K562 (cell line): ENCODE measurements around the gene RASGRP4. TPM values are rescaled to one million over a fixed set of nuclear protein-coding genes. Genes with fewer than 3 reads are reported as not detected.

Experiments used
- BHLHE40 ChIP-seq: IDR thresholded peaks from 2 replicates; pipeline ENCODE4 v1.6.1; 2011; ENCODE audit warnings: low read length, improper control_type of control experiment
- BRD9 ChIP-seq: fragments of 450-650 bp; IDR thresholded peaks from 2 replicates; pipeline ENCODE4 v1.6.1; 2018; ENCODE audit warnings: low read depth; ENCODE audit not compliant: partially characterized antibody
- CCAR2 ChIP-seq: fragments of 200-400 bp; formaldehyde crosslinking; IDR thresholded peaks from 2 replicates; pipeline ENCODE4 v1.6.1; 2017; ENCODE audit warnings: mild to moderate bottlenecking, low read depth, low read length
- DDX20 ChIP-seq: fragments of 450-650 bp; IDR thresholded peaks from 2 replicates; pipeline ENCODE4 v1.6.1; 2016; ENCODE audit warnings: missing genetic modification characterization, low read depth, mild to moderate bottlenecking, missing compliant biosample characterization, moderate library complexity
- EP300 ChIP-seq: IDR thresholded peaks from 2 replicates; pipeline ENCODE4 v1.6.1; 2012; ENCODE audit warnings: low read length, improper control_type of control experiment
- KLF6 ChIP-seq: fragments of 250-450 bp; sonication (Bioruptor Pico); IDR thresholded peaks from 2 replicates; pipeline ENCODE4 v1.4.0; 2020; ENCODE audit warnings: mild to moderate bottlenecking, moderate library complexity, borderline replicate concordance
- L3MBTL2 ChIP-seq: fragments of 450-650 bp; IDR thresholded peaks from 2 replicates; pipeline ENCODE4 v1.6.1; 2016; ENCODE audit warnings: mild to moderate bottlenecking, moderate library complexity
- MTA1 ChIP-seq: fragments of 450-650 bp; IDR thresholded peaks from 2 replicates; pipeline ENCODE4 v1.6.1; 2017; ENCODE audit warnings: borderline replicate concordance
- NRF1 ChIP-seq, 2 experiments: fragments of 450-650 bp; IDR thresholded peaks in 1 of 2; conservative IDR thresholded peaks in 1 of 2; 2 replicates each; pipeline ENCODE4 v1.6.1; 2014; ENCODE audit warnings: mild to moderate bottlenecking in 2 of 2
- PCBP1 ChIP-seq: fragments of 200-400 bp; formaldehyde crosslinking; IDR thresholded peaks from 2 replicates; pipeline ENCODE4 v1.6.1; 2018; ENCODE audit warnings: mild to moderate bottlenecking, low read depth, low read length; ENCODE audit not compliant: poor library complexity, severe bottlenecking
- SIN3A ChIP-seq, 2 experiments: fragments of 150-350 bp in 1 of 2; IDR thresholded peaks; 2 replicates each; pipeline ENCODE4 v1.6.1; 2011 to 2016; ENCODE audit warnings: borderline replicate concordance in 2 of 2, low read depth in 2 of 2, low read length in 2 of 2, mild to moderate bottlenecking in 2 of 2, moderate library complexity in 2 of 2; ENCODE audit not compliant: control insufficient read depth in 1 of 2
- SP1 ChIP-seq: sonication (generic); formaldehyde crosslinking; IDR thresholded peaks from 2 replicates; pipeline ENCODE4 v1.8.1; 2022; ENCODE audit warnings: mild to moderate bottlenecking, missing genetic modification reagents
- STAG1 ChIP-seq: sonication (generic); formaldehyde crosslinking; IDR thresholded peaks from 2 replicates; pipeline ENCODE4 v1.5.0; 2020; ENCODE audit warnings: missing genetic modification reagents, borderline replicate concordance
- TARDBP ChIP-seq: fragments of 450-650 bp; IDR thresholded peaks from 2 replicates; pipeline ENCODE4 v1.6.1; 2016
- TBL1XR1 ChIP-seq, 2 experiments: IDR thresholded peaks; 2 replicates each; pipeline ENCODE4 v1.6.1; 2012; ENCODE audit warnings: improper control_type of control experiment in 2 of 2, low read length in 2 of 2, mild to moderate bottlenecking in 1 of 2
- ZNF184 ChIP-seq: sonication (generic); formaldehyde crosslinking; IDR thresholded peaks from 2 replicates; pipeline ENCODE4 v1.5.0; 2020; ENCODE audit warnings: missing genetic modification reagents
- polyA plus RNA-seq, 8 experiments: library from polyadenylated mRNA; depleted of rRNA in 4 of 8; stranded (reverse) in 5 of 8; unstranded in 3 of 8; fragments of >200 nt; fragmentation: Nextera tagmentation in 2 of 8; fragmentation: Illumina TruSeq in 1 of 8; extraction: Ambion mirVana in 2 of 8; extraction: Trizol in 1 of 8; gene quantifications; 2 replicates each; pipeline versions ENCODE4 v1.2.1 to v1.2.3, GENCODE V29; 2011 to 2014; ENCODE audit warnings: inconsistent platforms in 1 of 8, missing spikeins in 1 of 8
- total RNA-seq, 7 experiments: library from RNA; depleted of rRNA in 6 of 7; stranded (reverse); fragments of >200 nt in 6 of 7; fragmentation: Illumina TruSeq in 2 of 7; extraction: Trizol in 2 of 7; gene quantifications; 2 replicates each; pipeline versions ENCODE4 v1.2.1 to v1.2.3, GENCODE V29; 2011 to 2021; ENCODE audit warnings: low replicate concordance in 1 of 7
- TF ChIP-seq, protein P1 (sequence below): sonication (generic); formaldehyde crosslinking; IDR thresholded peaks from 2 replicates; pipeline ENCODE4 v1.8.1; 2022; ENCODE audit warnings: missing genetic modification reagents
- TF ChIP-seq, protein P2 (sequence below), 2 experiments: fragments of 450-650 bp in 1 of 2; IDR thresholded peaks; 2 replicates each; pipeline ENCODE4 v1.6.1; 2011 to 2017; ENCODE audit warnings: low read depth in 2 of 2, antibody characterized with exemption in 1 of 2, borderline replicate concordance in 1 of 2, low read length in 1 of 2, mild to moderate bottlenecking in 1 of 2, mixed read lengths in 1 of 2; ENCODE audit not compliant: control insufficient read depth in 1 of 2
- TF ChIP-seq, protein P3 (sequence below): fragments of 450-650 bp; formaldehyde crosslinking; IDR thresholded peaks from 2 replicates; pipeline ENCODE4 v1.4.0; 2020; ENCODE audit warnings: mild to moderate bottlenecking, mixed read lengths

The RASGRP4 gene
- total and polyA plus RNA-seq, 9 of the 15 experiments (the other 6 are each of a cell fraction or from before 2014, with no cell fraction given): 0.39 to 4.6 (median 3.8) TPM

DNA sequence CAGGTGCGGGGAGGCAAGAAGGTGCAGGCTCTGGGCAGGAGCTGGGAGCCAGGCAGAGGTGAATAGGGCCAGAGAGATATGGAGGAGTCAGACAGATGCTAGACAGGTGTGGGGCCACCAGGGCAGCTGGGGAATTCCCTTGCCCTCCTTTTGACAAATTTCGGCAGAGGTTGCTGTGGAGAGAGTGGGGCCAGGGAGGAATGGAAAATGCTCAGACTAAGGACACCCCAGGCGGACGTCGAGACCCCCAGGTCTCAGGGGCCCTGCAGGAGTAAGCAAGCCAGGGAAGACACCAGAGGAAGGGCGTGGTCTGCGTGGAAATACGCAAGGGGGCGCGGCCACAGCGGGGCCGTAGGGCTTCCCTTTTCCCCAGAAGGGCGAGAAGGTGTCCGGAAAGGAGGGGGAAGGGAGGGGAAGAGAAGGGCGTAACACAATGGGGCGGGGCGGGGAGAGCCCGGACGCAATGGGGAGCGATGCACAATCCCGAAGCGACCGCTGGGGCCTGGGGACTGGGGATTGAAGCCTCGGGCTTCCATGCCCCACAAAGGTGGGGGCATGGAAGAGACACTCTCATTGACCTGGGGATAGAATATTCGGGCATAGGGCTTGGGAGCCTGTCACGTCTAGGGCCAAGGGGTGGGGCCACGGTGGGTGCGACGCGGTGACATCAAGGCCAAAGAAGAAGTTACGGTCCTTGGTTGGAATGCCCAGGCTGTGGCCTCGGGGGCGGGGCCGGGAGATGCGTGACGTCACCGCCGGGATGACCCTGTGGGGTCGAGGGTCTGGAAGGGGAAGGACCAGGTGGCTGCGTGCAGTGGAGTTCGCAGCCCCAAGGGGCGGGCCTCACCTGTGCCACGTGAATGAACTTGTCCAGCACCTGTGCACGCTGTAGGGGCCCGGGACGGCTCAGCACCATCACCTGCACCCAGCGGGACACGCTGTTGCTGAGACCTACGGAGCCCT is 8.2 kb downstream of the RASGRP4 start (continued):
- TF ChIP-seq TARDBP: no peak
- TF ChIP-seq, protein P1, sequence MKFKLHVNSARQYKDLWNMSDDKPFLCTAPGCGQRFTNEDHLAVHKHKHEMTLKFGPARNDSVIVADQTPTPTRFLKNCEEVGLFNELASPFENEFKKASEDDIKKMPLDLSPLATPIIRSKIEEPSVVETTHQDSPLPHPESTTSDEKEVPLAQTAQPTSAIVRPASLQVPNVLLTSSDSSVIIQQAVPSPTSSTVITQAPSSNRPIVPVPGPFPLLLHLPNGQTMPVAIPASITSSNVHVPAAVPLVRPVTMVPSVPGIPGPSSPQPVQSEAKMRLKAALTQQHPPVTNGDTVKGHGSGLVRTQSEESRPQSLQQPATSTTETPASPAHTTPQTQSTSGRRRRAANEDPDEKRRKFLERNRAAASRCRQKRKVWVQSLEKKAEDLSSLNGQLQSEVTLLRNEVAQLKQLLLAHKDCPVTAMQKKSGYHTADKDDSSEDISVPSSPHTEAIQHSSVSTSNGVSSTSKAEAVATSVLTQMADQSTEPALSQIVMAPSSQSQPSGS (CRISPR knock-in tag): peak; percentile 46; the same call in 1 of the 2 replicates
- 0 out of 2 replicates have a peak, but pooled peaks have one; percentile 11 for TF ChIP-seq KLF6 (CRISPR knock-in tag)
- TF ChIP-seq TBL1XR1 (IDR thresholded peaks at IDR 0.05; ENCODE audit: low read length in 2 of 2): no peak
- TF ChIP-seq, protein P2, sequence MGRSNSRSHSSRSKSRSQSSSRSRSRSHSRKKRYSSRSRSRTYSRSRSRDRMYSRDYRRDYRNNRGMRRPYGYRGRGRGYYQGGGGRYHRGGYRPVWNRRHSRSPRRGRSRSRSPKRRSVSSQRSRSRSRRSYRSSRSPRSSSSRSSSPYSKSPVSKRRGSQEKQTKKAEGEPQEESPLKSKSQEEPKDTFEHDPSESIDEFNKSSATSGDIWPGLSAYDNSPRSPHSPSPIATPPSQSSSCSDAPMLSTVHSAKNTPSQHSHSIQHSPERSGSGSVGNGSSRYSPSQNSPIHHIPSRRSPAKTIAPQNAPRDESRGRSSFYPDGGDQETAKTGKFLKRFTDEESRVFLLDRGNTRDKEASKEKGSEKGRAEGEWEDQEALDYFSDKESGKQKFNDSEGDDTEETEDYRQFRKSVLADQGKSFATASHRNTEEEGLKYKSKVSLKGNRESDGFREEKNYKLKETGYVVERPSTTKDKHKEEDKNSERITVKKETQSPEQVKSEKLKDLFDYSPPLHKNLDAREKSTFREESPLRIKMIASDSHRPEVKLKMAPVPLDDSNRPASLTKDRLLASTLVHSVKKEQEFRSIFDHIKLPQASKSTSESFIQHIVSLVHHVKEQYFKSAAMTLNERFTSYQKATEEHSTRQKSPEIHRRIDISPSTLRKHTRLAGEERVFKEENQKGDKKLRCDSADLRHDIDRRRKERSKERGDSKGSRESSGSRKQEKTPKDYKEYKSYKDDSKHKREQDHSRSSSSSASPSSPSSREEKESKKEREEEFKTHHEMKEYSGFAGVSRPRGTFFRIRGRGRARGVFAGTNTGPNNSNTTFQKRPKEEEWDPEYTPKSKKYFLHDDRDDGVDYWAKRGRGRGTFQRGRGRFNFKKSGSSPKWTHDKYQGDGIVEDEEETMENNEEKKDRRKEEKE (IDR thresholded peaks at IDR 0.05; ENCODE audit: borderline replicate concordance in 1 of 2, control insufficient read depth in 1 of 2, low read depth in 2 of 2, low read length in 1 of 2): 0 out of 4 replicates have a peak, but pooled peaks of 1 of the 2 experiments have one; percentile 34
- peak; percentile 50; the same call in 1 of the 2 replicates for TF ChIP-seq L3MBTL2
- TF ChIP-seq SP1: peak; percentile 52; the same call in 1 of the 2 replicates
- no peak for TF ChIP-seq DDX20
- no peak for TF ChIP-seq STAG1 (CRISPR knock-in tag)
- TF ChIP-seq ZNF184: no peak
- no peak for TF ChIP-seq CCAR2
- TF ChIP-seq SIN3A (IDR thresholded peaks at IDR 0.05; ENCODE audit: borderline replicate concordance in 2 of 2, control insufficient read depth in 1 of 2, low read depth in 2 of 2, low read length in 2 of 2): 0 out of 4 replicates have a peak, but pooled peaks have one; percentile 36 to 40
- 0 out of 2 replicates have a peak, but pooled peaks have one; percentile 3 for TF ChIP-seq EP300
- TF ChIP-seq NRF1 (conservative IDR thresholded peaks at IDR 0.05 in 1 of 2, IDR thresholded peaks at IDR 0.05 in 1 of 2): peak; percentile 46 to 54; a peak in 3 of 4 replicates
- TF ChIP-seq, protein P3, sequence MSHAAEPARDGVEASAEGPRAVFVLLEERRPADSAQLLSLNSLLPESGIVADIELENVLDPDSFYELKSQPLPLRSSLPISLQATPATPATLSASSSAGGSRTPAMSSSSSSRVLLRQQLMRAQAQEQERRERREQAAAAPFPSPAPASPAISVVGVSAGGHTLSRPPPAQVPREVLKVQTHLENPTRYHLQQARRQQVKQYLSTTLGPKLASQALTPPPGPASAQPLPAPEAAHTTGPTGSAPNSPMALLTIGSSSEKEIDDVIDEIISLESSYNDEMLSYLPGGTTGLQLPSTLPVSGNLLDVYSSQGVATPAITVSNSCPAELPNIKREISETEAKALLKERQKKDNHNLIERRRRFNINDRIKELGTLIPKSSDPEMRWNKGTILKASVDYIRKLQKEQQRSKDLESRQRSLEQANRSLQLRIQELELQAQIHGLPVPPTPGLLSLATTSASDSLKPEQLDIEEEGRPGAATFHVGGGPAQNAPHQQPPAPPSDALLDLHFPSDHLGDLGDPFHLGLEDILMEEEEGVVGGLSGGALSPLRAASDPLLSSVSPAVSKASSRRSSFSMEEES (CRISPR knock-in tag): no peak
- no peak for TF ChIP-seq BRD9
- peak; percentile 65 for TF ChIP-seq PCBP1
- no peak for TF ChIP-seq BHLHE40
- TF ChIP-seq MTA1: peak; percentile 76; the same call in 1 of the 2 replicates
